Endothelial cell of umbilical vein (primary cell): Measurements from ENCODE around the gene NPTX1. TPM values are rescaled to one million over a fixed set of nuclear protein-coding genes. Genes with fewer than 3 reads are reported as not detected.

Experiments
- BruUV-seq: library from RNA; stranded (reverse); fragments of 400-500 nt; replicated peaks from 2 replicates; lab custom pipeline; 2021; lab: Mats Ljungman, UMichigan
- CTCF ChIA-PET: fragments of 300-600, 350-600 bp; sonication (Branson Sonifier 250); formaldehyde crosslinking; loops from one replicate; lab custom pipeline; 2021; ENCODE audit warnings: antibody characterized with exemption, inconsistent platforms; lab: Charles Lee
- POLR2A ChIA-PET: fragments of 300-600, 350-600 bp; sonication (Branson Sonifier 250); formaldehyde crosslinking; loops from one replicate; lab custom pipeline; 2021; ENCODE audit warnings: antibody characterized with exemption, inconsistent platforms; lab: Charles Lee
- DNase-seq: peaks from one replicate; pipeline ENCODE4 v3.0.0-alpha.2; 2011; ENCODE audit warnings: low read depth, low spot score
- FAIRE-seq: peaks from 2 replicates; lab custom pipeline; 2011; peaks lifted over from hg19 to GRCh38; lab: Jason Lieb, UNC
- H2AFZ ChIP-seq: 2 replicates; pipeline ENCODE4 v1.6.0; 2012; ENCODE audit warnings: low read depth, low read length, control low read depth, inconsistent platforms
- H3K27ac ChIP-seq: 2 replicates; pipeline ENCODE4 v1.5.1; 2011; ENCODE audit warnings: low read depth, mild to moderate bottlenecking, control low read depth, low read length, moderate library complexity; ENCODE audit not compliant: insufficient read depth
- H3K27me3 ChIP-seq, 2 experiments: 2 replicates each; pipeline versions ENCODE4 v1.6.0 to v1.6.1; 2011; ENCODE audit warnings: low read length in 2 of 2, mixed read lengths in 1 of 2; ENCODE audit not compliant: control insufficient read depth in 2 of 2, insufficient read depth in 2 of 2
- H3K36me3 ChIP-seq, 2 experiments: 2 replicates in 1 of 2; 3 replicates in 1 of 2; pipeline ENCODE4 v1.5.1; 2011; ENCODE audit warnings: low read length in 2 of 2, mild to moderate bottlenecking in 1 of 2, moderate library complexity in 1 of 2; ENCODE audit not compliant: control insufficient read depth in 2 of 2, insufficient read depth in 2 of 2; ENCODE audit errors: extremely low read depth in 1 of 2
- H3K4me1 ChIP-seq: 3 replicates; pipeline ENCODE4 v1.5.1; 2011; ENCODE audit warnings: mild to moderate bottlenecking, low read length; ENCODE audit not compliant: control insufficient read depth, insufficient read depth; ENCODE audit errors: extremely low read depth
- H3K4me2 ChIP-seq: 2 replicates; pipeline ENCODE4 v1.6.1; 2011; ENCODE audit warnings: low read length, control low read depth, mixed read lengths; ENCODE audit not compliant: insufficient read depth
- H3K4me3 ChIP-seq, 3 experiments: fragments of 200-600 bp in 1 of 3; sonication (generic), shearing (Covaris generic) in 1 of 3; replicated peaks in 1 of 3; 2 replicates each; pipeline ENCODE4 v1.5.1; 2011 to 2016; ENCODE audit warnings: control low read depth in 3 of 3, low read length in 3 of 3, mild to moderate bottlenecking in 2 of 3, inconsistent platforms in 1 of 3, low read depth in 1 of 3, moderate library complexity in 1 of 3; ENCODE audit not compliant: insufficient read depth in 1 of 3
- H3K79me2 ChIP-seq: 2 replicates; pipeline ENCODE4 v1.6.0; 2012; ENCODE audit warnings: low read length, inconsistent platforms; ENCODE audit not compliant: control insufficient read depth, insufficient read depth
- H3K9ac ChIP-seq: replicated peaks from 2 replicates; pipeline ENCODE3; 2011; ENCODE audit warnings: low read length, control low read depth; ENCODE audit not compliant: insufficient read depth; ENCODE audit errors: extremely low read depth
- H3K9me1 ChIP-seq: replicated peaks from 3 replicates; pipeline ENCODE4 v1.6.0; 2011; ENCODE audit warnings: mild to moderate bottlenecking, low read length; ENCODE audit not compliant: control insufficient read depth, insufficient read depth; ENCODE audit errors: extremely low read depth
- H3K9me3 ChIP-seq: replicated peaks from 2 replicates; pipeline ENCODE4 v1.5.1; 2012; ENCODE audit warnings: low read length, inconsistent platforms; ENCODE audit not compliant: control insufficient read depth, insufficient read depth
- H4K20me1 ChIP-seq: replicated peaks from 2 replicates; pipeline ENCODE3; 2011; ENCODE audit warnings: mild to moderate bottlenecking, low read length; ENCODE audit not compliant: control insufficient read depth, insufficient read depth; ENCODE audit errors: extremely low read depth
- EZH2 ChIP-seq: IDR thresholded peaks from 2 replicates; pipeline ENCODE4 v1.6.1; 2012; ENCODE audit warnings: borderline replicate concordance, low read depth, mild to moderate bottlenecking, moderate library complexity, low read length, inconsistent platforms; ENCODE audit not compliant: severe bottlenecking
- FOS ChIP-seq: IDR thresholded peaks from 2 replicates; pipeline ENCODE4 v1.6.1; 2011; ENCODE audit warnings: mild to moderate bottlenecking, low read length, moderate library complexity, borderline replicate concordance; ENCODE audit not compliant: insufficient read depth
- GATA2 ChIP-seq: IDR thresholded peaks from 2 replicates; pipeline ENCODE4 v1.7.0; 2011; ENCODE audit warnings: low read depth, mild to moderate bottlenecking, moderate library complexity, mixed read lengths, low read length; ENCODE audit not compliant: insufficient read length, insufficient read depth
- JUN ChIP-seq: IDR thresholded peaks from 2 replicates; pipeline ENCODE4 v1.6.1; 2011; ENCODE audit warnings: borderline replicate concordance, low read depth; ENCODE audit not compliant: insufficient read length, insufficient read depth
- MAX ChIP-seq: IDR thresholded peaks from 2 replicates; pipeline ENCODE4 v1.6.1; 2011; ENCODE audit not compliant: insufficient read depth, insufficient read length
- MYC ChIP-seq: IDR thresholded peaks from one replicate; pipeline ENCODE4 v1.6.1; 2011; ENCODE audit warnings: mild to moderate bottlenecking, low read depth, low read length
- POLR2A ChIP-seq: IDR thresholded peaks from 2 replicates; pipeline ENCODE4 v1.6.1; 2012; ENCODE audit warnings: low read depth, mild to moderate bottlenecking, control low read depth, low read length
- POLR2AphosphoS5 ChIP-seq: IDR thresholded peaks from 2 replicates; pipeline ENCODE4 v1.6.1; 2012; ENCODE audit warnings: low read depth, mild to moderate bottlenecking, control low read depth, low read length, moderate library complexity; ENCODE audit not compliant: insufficient read depth
- dilution Hi-C: fragments of 300-500 bp; cut with MboI; formaldehyde crosslinking; loops from one replicate; pipeline ENCODE4 v1.15.0; 2019; ENCODE audit warnings: low sequenced_read_pairs; ENCODE audit not compliant: extremely low pct_ligation_motif_present
- intact Hi-C: fragments of 100-400 bp; cut with micrococcal nuclease; formaldehyde crosslinking; loops from one replicate; pipeline ENCODE4 v1.10.0; 2022
- polyA plus RNA-seq, 4 experiments: library from polyadenylated mRNA; depleted of rRNA in 3 of 4; stranded (reverse) in 3 of 4; unstranded in 1 of 4; fragments of >200 nt; gene quantifications; 2 replicates each; pipeline versions ENCODE4 v1.2.1 to v1.2.3, GENCODE V29; 2011 to 2012; ENCODE audit warnings: missing spikeins in 1 of 4
- total RNA-seq: library from RNA; stranded (reverse); gene quantifications from 2 replicates; pipeline ENCODE4 v1.2.3, GENCODE V29; 2021
- TF ChIP-seq, protein P1 (sequence below), 2 donors: IDR thresholded peaks; 1 replicate in 1 of 2; 2 replicates in 1 of 2; pipeline ENCODE4 v1.5.1; 2011; ENCODE audit warnings: low read length in 2 of 2, mild to moderate bottlenecking in 2 of 2, moderate library complexity in 2 of 2, control low read depth in 1 of 2, inconsistent platforms in 1 of 2, low read depth in 1 of 2; ENCODE audit not compliant: insufficient read depth in 1 of 2; ENCODE audit errors: extremely low read depth in 1 of 2

NPTX1 gene
- total and polyA plus RNA-seq, 2 donors (not counting 3 experiments of a cell fraction or from before 2014, with no cell fraction given): 0.03 TPM; not detected in 1

- H3K9me1 ChIP-seq: no peaks in the 10 kb centered on the region
- H3K9ac ChIP-seq: no peak overlapping the region
- no peak for TF ChIP-seq JUN
- TF ChIP-seq EZH2: no peak
- no peak for TF ChIP-seq MYC
- no peak for TF ChIP-seq POLR2AphosphoS5
- ChIA-PET CTCF (interaction anchor here (0.6 kb wide), 1 partner anchor 40 kb away, joined by 3 read pairs; no protein-coding TSS in a partner anchor), POLR2A (no interaction called here)
- H3K27ac ChIP-seq: no peak overlapping the region
- no TSS peak for BruUV-seq
- DNase-seq (no peak), FAIRE-seq (no peak)
- intact Hi-C loops: no loop called here
- H3K9me3 ChIP-seq: no peaks in the 10 kb centered on the region
- H3K4me1 ChIP-seq: peaks cover 9% of the 10 kb centered on the region
- no peaks in the 10 kb centered on the region for H3K79me2 ChIP-seq
- H3K4me3 ChIP-seq: no peak overlapping the region
- H3K27me3 ChIP-seq: peaks cover 0 to 5% of the 10 kb centered on the region in 2 experiments
- H3K36me3 ChIP-seq: no peaks in the 10 kb centered on the region
- no peaks in the 10 kb centered on the region for H4K20me1 ChIP-seq
- H2AFZ ChIP-seq: no peak overlapping the region
- no peak overlapping the region for H3K4me2 ChIP-seq
- dilution Hi-C loops: no loop called here
These were observed 42.0 kb upstream of the NPTX1 start for GRCh38 chr17:80518392-80518791.

DNA sequence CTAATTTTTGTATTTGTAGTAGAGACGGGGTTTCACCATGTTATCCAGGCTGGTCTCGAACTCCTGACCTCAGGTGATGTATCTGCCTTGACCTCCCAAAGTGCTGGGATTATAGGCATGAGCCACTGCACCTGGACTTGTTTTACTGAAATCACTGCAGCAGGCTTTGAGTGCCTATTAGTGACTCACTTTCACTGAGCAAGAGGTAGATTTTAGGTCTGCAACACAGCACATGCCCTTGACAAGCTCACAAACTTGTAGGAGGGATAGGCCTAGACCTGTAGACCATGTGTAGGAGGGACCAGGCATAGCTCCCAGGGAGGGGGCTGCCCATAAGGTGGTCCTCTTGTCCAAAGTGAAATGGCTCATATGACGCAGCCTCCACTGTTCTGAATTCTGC lies 41.2 kb upstream of the NPTX1 start:
- intact Hi-C loops: no loop called here
- Histone ChIP-seq H3K79me2 (no peaks in the 10 kb centered on the region), H3K9ac (no peak overlapping the region), H3K27me3 (no peaks in the 10 kb centered on the region), H2AFZ (no peak overlapping the region), H3K27ac (no peak overlapping the region), H3K4me3 (no peak overlapping the region), H3K36me3 (no peaks in the 10 kb centered on the region), H3K4me1 (peaks cover 9% of the 10 kb centered on the region), H3K4me2 (no peak overlapping the region), H3K9me1 (no peaks in the 10 kb centered on the region), H3K9me3 (no peaks in the 10 kb centered on the region), H4K20me1 (no peaks in the 10 kb centered on the region)
- POLR2A ChIA-PET: no interaction called here
- dilution Hi-C loops: no loop called here
- TF ChIP-seq MYC (no peak), GATA2 (no peak), FOS (no peak), EZH2 (no peak), POLR2A (no peak), POLR2AphosphoS5 (no peak), MAX (no peak), JUN (no peak)
- TF ChIP-seq, protein P1, sequence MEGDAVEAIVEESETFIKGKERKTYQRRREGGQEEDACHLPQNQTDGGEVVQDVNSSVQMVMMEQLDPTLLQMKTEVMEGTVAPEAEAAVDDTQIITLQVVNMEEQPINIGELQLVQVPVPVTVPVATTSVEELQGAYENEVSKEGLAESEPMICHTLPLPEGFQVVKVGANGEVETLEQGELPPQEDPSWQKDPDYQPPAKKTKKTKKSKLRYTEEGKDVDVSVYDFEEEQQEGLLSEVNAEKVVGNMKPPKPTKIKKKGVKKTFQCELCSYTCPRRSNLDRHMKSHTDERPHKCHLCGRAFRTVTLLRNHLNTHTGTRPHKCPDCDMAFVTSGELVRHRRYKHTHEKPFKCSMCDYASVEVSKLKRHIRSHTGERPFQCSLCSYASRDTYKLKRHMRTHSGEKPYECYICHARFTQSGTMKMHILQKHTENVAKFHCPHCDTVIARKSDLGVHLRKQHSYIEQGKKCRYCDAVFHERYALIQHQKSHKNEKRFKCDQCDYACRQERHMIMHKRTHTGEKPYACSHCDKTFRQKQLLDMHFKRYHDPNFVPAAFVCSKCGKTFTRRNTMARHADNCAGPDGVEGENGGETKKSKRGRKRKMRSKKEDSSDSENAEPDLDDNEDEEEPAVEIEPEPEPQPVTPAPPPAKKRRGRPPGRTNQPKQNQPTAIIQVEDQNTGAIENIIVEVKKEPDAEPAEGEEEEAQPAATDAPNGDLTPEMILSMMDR (IDR thresholded peaks at IDR 0.05; ENCODE audit: extremely low read depth in 1 of 2, insufficient read depth in 1 of 2, low read depth in 1 of 2, low read length in 2 of 2): no peak
- BruUV-seq: no TSS peak
- FAIRE-seq: no peak
- CTCF ChIA-PET: no interaction called here
- DNase-seq: no peak
